PFSK-1 (cell line): ENCODE data around the gene EFNB1.

Source experiments
- FOXP2 ChIP-seq: optimal IDR thresholded peaks from 2 replicates; pipeline ENCODE3; 2011; ENCODE audit warnings: borderline replicate concordance, control low read depth, inconsistent platforms; ENCODE audit not compliant: insufficient read depth; ENCODE audit errors: extremely low read length, extremely low read depth
- POLR2AphosphoS5 ChIP-seq: IDR thresholded peaks from 2 replicates; pipeline ENCODE4 v1.6.1; 2012; ENCODE audit warnings: low read depth, mild to moderate bottlenecking, control low read depth, low read length, moderate library complexity
- SIN3A ChIP-seq: IDR thresholded peaks from 2 replicates; pipeline ENCODE4 v1.6.1; 2012; ENCODE audit warnings: mild to moderate bottlenecking, low read length, moderate library complexity, borderline replicate concordance; ENCODE audit not compliant: insufficient read depth
- TAF1 ChIP-seq: IDR thresholded peaks from 2 replicates; pipeline ENCODE4 v1.6.1; 2012; ENCODE audit warnings: low read length, control low read depth, borderline replicate concordance; ENCODE audit not compliant: insufficient read depth
- TF ChIP-seq, protein P1 (sequence below), 2 experiments: IDR thresholded peaks; 2 replicates each; pipeline versions ENCODE4 v1.6.1 to v1.8.0; 2011 to 2012; ENCODE audit warnings: low read depth in 2 of 2, low read length in 2 of 2, control low read depth in 1 of 2, inconsistent platforms in 1 of 2, mild to moderate bottlenecking in 1 of 2, moderate library complexity in 1 of 2; ENCODE audit not compliant: insufficient read depth in 1 of 2

EFNB1 gene

DNA sequence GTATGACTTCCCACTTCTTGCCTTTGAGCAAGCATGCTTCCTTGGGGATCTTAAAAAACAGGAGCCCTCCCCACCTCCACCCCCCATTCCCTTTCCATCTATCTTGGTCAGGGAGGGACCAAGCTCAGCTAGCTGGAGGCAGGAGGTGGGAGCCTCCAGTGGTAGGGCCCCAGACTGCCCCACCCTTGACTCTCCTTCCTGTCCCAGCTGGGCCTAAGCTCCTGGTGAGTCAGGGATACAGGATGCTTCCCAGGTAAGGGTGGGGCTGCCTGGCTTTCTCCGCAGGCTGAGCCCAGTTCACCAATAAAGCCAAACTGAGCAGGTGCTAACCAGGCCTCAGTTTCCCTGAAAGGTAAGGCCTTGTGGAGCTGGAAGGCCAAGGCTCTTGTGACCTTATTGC is 15.2 kb downstream of the EFNB1 start:
- no peak for TF ChIP-seq TAF1
- no peak for TF ChIP-seq POLR2AphosphoS5
- no peak for TF ChIP-seq FOXP2
- no peak for TF ChIP-seq SIN3A
- TF ChIP-seq, protein P1, sequence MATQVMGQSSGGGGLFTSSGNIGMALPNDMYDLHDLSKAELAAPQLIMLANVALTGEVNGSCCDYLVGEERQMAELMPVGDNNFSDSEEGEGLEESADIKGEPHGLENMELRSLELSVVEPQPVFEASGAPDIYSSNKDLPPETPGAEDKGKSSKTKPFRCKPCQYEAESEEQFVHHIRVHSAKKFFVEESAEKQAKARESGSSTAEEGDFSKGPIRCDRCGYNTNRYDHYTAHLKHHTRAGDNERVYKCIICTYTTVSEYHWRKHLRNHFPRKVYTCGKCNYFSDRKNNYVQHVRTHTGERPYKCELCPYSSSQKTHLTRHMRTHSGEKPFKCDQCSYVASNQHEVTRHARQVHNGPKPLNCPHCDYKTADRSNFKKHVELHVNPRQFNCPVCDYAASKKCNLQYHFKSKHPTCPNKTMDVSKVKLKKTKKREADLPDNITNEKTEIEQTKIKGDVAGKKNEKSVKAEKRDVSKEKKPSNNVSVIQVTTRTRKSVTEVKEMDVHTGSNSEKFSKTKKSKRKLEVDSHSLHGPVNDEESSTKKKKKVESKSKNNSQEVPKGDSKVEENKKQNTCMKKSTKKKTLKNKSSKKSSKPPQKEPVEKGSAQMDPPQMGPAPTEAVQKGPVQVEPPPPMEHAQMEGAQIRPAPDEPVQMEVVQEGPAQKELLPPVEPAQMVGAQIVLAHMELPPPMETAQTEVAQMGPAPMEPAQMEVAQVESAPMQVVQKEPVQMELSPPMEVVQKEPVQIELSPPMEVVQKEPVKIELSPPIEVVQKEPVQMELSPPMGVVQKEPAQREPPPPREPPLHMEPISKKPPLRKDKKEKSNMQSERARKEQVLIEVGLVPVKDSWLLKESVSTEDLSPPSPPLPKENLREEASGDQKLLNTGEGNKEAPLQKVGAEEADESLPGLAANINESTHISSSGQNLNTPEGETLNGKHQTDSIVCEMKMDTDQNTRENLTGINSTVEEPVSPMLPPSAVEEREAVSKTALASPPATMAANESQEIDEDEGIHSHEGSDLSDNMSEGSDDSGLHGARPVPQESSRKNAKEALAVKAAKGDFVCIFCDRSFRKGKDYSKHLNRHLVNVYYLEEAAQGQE (IDR thresholded peaks at IDR 0.05; ENCODE audit: insufficient read depth in 1 of 2, low read depth in 2 of 2, low read length in 2 of 2): no peak

DNA sequence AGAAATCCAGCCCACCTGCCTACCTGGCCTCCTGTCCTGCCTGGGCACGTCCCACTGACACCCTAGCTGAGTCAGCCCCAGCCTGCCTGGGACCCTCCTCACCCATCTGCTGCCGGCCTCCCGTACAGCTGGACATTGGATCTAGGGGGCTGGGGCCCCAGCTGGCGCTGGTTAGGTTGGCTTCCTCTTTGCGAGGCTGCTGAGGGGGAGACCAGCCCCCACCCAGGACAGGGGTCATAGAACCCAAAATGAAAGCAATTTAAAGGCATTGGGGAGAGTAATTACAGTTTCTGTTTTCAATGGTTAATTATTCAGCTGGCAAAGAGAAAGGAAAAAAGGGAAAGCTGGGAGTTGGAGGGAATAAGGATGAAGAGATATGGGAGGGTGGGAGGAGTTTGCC is 15.8 kb downstream of the EFNB1 start:
- TF ChIP-seq POLR2AphosphoS5: no peak
- TF ChIP-seq, protein P1 (IDR thresholded peaks at IDR 0.05; ENCODE audit: insufficient read depth in 1 of 2, low read depth in 2 of 2, low read length in 2 of 2): no peak
- no peak for TF ChIP-seq TAF1
- TF ChIP-seq FOXP2: no peak
- no peak for TF ChIP-seq SIN3A

DNA sequence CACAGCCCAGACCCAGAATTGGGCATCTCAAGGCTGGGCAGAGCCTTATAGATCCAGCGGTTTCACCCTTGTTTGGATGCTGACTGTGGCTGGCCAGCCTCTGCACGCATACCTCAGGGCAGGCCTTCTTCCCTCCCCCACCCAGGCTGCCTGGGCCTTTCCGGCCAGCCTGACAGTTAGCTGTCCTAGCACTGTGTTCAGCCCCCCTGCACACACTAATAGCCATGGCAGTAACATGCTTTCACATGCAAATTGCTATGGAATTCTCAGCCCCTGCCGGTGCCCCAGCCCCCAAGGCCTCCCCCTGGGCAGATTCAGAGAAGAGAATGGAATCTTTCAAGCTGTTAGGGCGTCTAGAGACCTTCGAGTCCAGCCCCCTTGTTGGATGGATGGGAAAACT is 17.7 kb downstream of the EFNB1 start:
- TF ChIP-seq SIN3A (no peak), POLR2AphosphoS5 (no peak), TAF1 (no peak)

DNA sequence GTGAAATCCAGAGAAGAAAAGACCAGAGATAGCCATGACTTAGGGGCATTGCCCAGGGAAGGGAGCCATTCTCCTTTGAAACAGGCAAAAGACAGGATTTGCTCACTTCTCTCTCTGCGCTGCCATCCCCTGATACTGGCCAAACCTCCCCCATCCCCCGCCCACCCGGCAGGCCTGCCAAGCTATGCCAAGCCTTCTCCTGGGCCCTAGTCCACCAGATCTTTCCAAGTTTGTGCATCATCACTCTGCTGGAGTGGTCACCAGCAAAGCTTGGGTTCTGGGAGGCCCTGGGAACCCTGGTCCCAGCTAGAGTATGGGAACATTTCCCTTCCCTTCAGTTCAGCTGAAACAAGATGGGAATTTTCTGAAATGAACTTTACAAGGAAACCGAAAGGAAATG is 18.4 kb downstream of the EFNB1 start:
- TF ChIP-seq FOXP2 (no peak), TAF1 (no peak), SIN3A (no peak), POLR2AphosphoS5 (no peak)
- TF ChIP-seq, protein P1 (IDR thresholded peaks at IDR 0.05; ENCODE audit: insufficient read depth in 1 of 2, low read depth in 2 of 2, low read length in 2 of 2): no peak

DNA sequence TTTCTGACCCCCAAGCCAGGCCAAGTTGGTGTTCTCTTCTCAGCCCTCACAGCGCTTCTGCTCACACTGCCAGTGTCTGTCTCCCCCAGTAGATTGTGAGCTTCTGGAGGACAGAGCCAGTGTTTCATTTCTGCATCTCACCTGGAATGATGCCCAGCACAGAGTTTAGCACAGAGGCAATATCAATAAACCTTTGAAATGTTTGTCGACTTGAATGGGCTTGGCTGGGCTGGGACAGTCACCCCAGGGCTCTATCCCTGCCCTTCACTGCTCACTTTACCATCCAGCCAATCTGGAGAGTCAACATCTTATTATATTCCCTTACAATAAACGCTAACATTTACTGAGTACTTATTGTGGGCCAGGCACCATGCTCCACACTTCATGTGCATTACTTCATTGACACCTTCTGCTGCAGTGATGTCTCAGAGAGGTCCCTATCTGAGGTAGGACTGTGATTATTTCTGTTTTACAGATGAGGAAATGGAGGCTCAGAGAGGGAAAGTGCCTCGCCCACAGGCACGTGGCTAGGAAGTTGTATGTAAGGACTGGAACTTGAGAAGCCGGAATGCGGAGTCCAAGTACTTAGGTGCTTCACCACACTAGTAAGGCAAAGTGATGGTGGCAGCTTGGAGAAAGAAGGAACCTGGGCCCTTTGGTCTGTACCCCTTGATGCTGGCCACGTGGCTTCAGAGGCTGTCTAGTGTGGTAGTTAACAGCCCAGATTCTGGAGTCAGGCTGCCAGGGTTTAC is 19.5 kb downstream of the EFNB1 start:
- TF ChIP-seq SIN3A (no peak), TAF1 (no peak), POLR2AphosphoS5 (no peak), FOXP2 (no peak)
- TF ChIP-seq, protein P1 (IDR thresholded peaks at IDR 0.05; ENCODE audit: insufficient read depth in 1 of 2, low read depth in 2 of 2, low read length in 2 of 2): no peak
